M059J (cell line): ENCODE measurements around the gene PLPP3. TPM values are rescaled to one million over a fixed set of nuclear protein-coding genes. Genes with fewer than 3 reads are reported as not detected.
A peak's percentile ranks its signal among the peaks of the same experiment; 100 is the strongest.

Experiments used
- DNase-seq: peaks from one replicate; pipeline ENCODE4 v3.0.0-alpha.2; 2012; ENCODE audit warnings: low read depth
- total RNA-seq: library from RNA; depleted of rRNA; stranded (reverse); fragments of >200 nt; shearing (Covaris generic); gene quantifications from 2 replicates; pipeline ENCODE4 v1.2.3, GENCODE V29; 2014

Gene PLPP3
- total RNA-seq, 1 experiment from 2014 or later, result 17.2 TPM

GRCh38 chr1:56547977-56548376 lies 31.4 kb downstream of the PLPP3 start:
- DNase-seq, result no peak

DNA sequence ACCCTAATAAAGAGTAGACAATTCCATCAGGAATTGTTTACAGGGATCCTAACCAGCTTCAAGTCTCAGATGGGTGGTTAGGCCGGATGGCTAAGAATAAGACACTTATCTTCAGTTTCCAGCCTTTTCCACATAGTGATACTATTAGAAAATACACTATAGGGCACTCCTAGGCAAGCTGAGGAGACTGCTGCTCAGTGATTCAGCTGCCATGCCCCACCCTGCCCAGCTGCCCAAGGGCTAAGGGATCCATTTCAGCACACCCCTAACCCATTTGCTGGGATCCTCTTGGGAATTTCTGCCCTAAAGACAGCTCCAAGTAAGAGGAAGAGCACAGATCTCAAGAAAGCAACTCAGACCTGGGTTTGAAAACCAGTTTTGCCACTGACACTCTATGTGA lies 31.9 kb downstream of the PLPP3 start:
- DNase-seq, result no peak

GRCh38 chr1:56545711-56546110 lies 33.7 kb downstream of the PLPP3 start:
- no peak for DNase-seq

DNA sequence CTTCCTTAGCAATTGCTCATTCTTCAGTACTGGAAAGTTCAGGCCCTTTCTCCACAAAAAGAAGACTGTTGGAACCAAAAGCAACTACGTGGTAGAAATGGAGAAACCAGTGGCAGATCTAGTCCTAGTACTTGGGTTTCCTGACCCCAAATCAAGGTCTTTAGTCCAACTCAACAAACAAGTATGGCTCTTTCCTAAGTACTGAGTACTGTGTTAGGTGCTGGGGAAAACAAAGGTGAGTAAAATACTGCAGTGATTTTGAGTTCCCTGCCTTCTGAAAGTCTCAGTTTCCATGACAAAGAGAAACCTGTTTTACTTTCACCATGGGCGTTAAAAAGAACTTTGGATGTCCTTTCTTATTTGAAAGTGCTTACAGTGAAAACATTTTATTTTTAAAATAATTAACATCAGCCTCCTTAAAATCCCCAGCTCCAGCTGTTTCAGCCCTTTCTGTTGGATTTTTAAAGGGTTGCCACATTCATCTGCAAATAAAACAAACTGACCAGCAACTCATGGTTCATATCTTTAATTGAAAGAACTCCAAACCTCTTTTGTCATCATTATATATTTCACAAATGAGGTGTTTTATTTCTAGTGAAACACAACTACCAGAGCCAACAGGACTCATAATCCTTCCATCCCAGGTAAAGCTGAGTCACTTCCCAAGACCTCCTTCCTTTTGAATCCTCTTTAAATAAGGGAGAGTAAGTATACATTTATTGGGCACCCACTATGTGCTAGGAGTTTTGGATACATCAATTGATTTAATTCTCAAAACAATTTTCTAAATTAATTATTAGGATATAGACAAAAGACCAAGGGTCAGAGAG lies 35.4 kb downstream of the PLPP3 start:
- no peak for DNase-seq

- no peak for DNase-seq
Measured at GRCh38 chr1:56542651-56543050, 36.7 kb downstream of the PLPP3 start.

- no peak for DNase-seq
Measured at GRCh38 chr1:56541408-56541807, 38.0 kb downstream of the PLPP3 start.

GRCh38 chr1:56540467-56540866 lies 38.9 kb downstream of the PLPP3 start:
- DNase-seq, result peak; percentile 88

DNA sequence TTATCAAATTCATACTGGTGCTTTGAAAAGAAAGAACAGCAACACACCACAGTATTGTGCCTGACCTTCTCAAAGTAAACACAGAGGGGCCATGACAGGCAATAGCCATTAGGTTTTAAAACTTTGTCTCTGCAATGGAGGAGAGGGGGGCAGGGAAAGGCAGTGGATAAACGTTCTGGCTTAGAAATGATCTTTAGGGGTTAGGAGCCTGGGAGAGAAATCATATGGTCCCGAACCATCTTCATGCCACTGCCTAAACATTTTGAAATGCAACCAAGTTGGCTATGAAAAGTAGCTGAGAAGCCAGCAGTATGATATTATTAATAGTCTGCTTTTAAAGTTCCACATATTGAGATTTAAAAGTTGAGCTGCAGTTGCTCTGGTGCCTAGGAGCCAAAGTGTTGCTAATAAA lies 39.8 kb downstream of the PLPP3 start:
- DNase-seq, result no peak

GRCh38 chr1:56538532-56538931 lies 40.8 kb downstream of the PLPP3 start:
- no peak for DNase-seq

- no peak for DNase-seq
Measured at GRCh38 chr1:56537660-56538059, 41.7 kb downstream of the PLPP3 start.

DNA sequence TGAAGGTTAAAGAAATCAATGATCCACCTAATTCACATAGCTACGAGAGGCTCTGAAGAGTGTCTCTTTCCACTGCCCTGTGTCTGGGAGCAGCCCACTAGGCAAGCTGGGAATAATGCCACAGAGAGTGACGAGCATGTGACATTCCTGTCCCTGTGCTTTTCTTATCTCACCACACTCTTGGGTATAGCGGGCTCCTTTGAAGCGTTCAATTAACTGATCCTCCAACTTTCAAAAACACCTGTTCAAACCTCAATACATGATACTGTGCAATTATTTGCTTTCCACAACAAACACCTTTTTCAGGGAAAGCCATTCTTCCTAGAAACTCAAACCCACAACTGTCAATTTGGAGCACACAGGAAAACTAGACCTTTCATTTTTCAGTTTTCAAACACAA lies 43.4 kb downstream of the PLPP3 start:
- no peak for DNase-seq

DNA sequence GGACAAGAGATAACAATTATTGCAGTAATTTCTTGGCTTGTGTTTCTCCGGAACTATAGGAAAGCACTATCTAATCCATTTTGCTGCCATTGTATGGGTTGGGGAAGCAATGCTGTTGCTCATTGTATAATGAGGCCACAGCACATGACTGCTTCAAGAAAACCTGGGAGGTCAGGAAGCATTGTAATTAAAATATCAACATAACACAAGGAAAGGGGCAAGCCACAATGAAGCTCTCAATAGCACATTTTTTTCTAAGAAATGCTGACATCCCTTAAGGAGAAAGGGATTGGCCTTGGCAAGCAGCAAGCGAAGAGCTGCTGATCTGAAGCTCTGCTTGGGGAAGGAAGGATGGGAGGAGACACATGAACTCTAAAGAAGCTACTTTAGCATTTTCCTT lies 44.0 kb downstream of the PLPP3 start:
- no peak for DNase-seq

DNA sequence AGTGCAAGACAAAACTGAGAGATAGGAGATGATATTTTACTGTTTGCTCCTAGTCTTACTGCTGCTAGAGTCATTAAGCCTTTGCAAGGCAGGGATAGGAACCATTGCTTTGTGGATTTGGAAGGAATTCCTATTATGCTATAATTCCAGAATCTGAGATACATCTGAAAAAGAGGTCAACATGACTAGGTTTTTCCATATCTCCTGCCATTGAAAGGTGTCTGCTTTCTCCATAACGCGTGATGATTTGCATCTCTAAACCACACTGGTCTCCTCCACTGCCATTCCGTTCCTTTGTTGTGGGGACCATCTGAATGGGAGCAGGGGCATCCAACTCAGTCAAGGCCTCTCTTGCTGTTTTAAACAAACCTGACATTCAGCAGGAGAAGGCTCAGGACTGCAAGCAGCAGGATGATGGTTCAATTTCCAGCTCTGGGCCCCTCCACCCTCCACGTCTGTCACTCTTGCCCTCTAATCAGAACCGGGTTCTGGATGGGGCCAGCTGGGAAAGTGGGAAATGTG lies 45.2 kb downstream of the PLPP3 start:
- DNase-seq, result no peak

DNA sequence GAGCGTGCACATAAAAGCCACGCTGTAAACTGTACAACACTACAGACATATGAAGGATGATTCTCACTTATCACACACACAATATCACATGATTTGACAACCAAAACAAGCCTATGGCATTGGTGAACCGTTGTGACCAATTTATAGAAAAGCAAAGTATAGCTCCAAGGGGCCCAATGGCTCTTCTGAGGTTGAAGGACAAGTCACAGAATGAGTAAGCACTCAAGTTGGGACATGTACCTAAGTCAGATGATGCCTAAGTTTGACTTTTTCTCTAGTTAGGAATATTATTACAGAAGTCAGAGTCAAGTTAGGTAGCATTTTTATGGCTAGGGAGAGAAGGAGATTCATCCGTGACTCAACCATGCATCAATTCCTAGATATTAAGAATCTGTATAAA lies 45.7 kb downstream of the PLPP3 start:
- no peak for DNase-seq

- no peak for DNase-seq
Measured at GRCh38 chr1:56533197-56533596, 46.2 kb downstream of the PLPP3 start.

GRCh38 chr1:56532350-56532683 lies 47.0 kb downstream of the PLPP3 start:
- no peak for DNase-seq

DNA sequence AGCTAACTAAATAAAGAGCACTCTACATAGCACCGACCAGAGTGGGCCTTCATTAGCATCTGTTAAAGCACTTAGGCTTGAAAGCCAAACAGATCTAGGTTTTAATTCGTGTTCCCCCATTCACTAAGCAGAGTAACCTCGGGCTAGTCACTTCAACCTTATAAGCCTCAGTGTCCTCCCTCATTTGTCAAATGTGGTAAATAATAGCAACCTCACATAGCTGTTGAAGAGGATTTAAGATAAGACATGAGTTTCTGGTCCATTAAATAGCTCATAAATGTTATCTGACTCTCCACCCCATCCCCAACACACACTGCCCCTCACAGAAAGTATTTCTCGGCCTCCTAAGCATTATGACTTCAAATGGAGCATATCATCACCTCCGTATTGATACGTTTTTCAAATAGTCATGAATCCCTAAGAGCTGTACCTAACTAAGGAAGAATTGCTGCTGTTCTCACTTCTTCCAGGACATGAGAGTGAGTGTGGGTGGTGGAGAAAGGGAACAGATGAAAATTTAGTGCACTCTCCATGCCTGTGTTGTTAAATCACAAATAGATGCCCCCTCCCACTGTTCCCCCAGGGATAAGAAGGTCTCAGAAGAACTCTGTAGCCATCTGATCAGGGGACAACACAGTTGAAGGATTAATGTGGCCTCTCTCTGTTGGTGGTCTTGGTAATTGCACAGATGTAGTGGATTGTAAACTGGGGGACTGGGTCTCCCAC lies 47.6 kb downstream of the PLPP3 start:
- DNase-seq, result no peak

DNA sequence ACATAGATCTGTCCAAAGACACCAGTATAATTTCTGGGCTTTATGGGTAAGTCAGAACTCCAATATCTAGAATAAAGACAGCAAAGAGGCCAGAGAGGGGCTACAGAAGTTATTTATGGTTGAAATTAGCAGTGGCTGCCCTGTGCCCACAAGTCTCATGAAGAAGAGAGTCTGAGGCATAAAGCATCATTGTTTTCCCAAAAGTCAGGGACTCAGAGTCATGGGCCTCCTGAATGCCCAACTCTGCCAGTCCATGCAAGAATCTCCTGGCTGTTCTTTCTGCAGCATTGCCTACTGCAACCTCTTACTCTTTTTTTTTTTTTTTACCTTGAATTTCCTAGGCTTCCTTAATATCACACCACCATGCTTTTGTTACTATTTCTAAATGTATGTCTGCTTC lies 49.6 kb downstream of the PLPP3 start:
- no peak for DNase-seq

- no peak for DNase-seq
Measured at GRCh38 chr1:56527548-56528302, 51.6 kb downstream of the PLPP3 start.

GRCh38 chr1:56526571-56527174 lies 52.7 kb downstream of the PLPP3 start:
- DNase-seq, result peak; percentile 40

DNA sequence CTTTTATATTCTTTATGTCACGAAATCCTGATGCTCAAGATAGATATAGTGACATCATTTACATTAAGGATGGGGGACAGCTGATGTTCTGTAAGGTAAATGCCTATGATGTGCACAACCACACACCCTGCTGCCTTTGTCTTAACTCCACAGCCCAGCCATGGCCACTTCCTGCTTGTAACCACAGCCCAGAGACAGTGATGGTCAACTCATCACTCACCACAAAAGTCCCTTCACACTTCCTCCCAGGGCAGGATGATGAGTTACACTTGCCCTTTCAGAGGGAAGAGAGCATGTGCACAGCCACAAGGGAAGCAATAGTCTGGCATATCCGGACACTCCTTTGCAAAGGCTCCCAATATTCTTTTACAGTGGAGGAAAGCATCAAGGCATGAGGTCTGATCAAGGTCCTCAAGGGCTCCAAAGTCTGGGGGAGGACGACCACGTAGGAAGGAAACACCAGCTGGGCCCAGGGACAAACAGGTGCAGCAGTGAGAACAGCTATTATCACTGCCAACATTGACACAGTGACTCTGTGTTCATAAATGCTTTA lies 53.8 kb downstream of the PLPP3 start:
- DNase-seq, result peak; percentile 68

GRCh38 chr1:56524263-56524662 lies 55.1 kb downstream of the PLPP3 start:
- DNase-seq, result no peak
